GM18867 (cell line): ENCODE measurements around the gene TSPAN16.
"Not testable (repeated sequence)": the region's sequence is repeated elsewhere in the genome, so short reads cannot be mapped to it uniquely, and the experiment has no call there.

Experiments
- ATAC-seq: cut with Tn5 transposase; IDR thresholded peaks from one replicate; pipeline ENCODE4 v1.9.1; 2021; ENCODE audit warnings: mild to moderate bottlenecking, moderate library complexity; ENCODE audit not compliant: unreplicated experiment

TSPAN16 gene

DNA sequence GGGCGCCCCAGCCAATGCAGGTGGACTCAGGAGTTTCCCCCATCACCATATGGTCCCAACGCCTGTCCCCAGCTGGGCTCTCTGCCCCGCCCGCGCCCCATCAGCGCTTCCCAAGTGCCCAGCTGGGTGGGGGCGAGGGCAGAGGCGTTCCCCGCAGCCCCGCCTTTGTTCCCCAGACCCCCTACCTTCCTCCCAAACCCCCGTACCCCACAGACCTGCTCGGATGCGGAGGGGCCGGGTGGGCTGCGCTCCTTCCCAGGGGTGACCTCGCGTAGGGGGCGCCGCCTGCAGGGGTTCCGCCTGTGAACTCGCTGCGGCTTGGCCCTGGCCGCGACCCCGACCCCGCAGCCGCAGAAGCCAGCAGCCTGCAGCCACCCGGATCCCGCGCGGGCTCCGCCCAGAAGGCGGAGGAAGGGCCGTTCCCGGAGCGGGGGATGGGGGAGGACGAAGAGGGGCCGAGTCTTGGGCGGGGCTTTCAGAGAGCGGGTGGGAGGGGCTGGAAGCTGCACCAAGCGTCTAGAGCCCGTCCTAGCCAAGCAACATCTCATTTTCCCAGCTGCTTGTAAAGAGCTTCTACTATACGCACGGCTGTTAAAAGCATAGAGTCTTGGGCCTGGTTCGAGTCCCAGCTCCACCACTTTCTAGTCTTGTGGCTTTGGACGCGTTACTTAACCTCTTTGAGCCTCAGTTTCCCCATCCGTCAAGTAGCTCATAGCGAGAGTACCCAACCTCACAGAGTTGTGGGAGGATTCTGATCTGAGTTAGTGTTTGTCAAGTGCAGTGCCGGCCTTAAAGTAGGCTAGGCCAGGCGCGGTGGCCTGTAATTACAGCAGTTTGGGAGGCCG lies 43.5 kb downstream of the TSPAN16 start, which contains the start of gene RAB3D:
TSS of gene RAB3D (minus strand) at position 404 of the 845 bp plus-strand sequence. CDS start 2,258 bp downstream, outside the sequence.
- peak; percentile 74 for ATAC-seq

DNA sequence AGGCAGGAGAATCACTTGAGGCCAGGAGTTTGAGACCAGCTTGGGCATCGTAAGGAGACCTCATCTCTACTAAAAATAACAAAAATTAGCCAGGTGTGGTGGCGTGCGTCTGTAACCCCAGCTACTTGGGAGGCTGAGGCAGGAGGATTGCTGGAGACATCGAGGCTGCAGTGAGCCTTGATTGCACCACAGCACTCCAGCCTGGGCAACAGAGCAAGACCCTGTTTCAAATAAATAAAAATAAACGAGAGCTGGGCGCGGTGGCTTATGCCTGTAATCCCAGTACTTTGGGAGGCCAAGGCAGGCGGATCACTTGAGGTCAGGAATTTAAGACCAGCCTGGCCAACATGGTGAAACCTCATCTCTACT lies 44.1 kb downstream of the TSPAN16 start:
- not testable (repeated sequence) for ATAC-seq

DNA sequence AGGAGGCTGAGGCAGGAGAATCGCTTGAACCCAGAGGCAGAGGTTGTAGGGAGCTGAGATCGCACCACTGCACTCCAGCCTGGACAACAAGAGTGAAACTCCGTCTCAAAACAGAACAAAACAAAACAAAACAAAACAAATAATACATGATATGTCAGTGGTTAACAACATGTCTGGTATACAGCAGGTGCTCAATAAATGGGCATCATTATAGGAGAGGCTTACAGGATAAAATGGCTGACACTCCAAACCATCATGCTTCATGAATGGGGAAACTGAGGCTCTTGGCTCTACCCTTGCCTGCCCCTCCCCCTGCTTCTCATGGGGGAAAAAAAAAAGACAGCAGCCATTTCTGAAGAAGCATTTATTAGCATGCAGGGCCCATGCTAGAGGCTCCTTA lies 46.5 kb downstream of the TSPAN16 start:
- no peak for ATAC-seq

DNA sequence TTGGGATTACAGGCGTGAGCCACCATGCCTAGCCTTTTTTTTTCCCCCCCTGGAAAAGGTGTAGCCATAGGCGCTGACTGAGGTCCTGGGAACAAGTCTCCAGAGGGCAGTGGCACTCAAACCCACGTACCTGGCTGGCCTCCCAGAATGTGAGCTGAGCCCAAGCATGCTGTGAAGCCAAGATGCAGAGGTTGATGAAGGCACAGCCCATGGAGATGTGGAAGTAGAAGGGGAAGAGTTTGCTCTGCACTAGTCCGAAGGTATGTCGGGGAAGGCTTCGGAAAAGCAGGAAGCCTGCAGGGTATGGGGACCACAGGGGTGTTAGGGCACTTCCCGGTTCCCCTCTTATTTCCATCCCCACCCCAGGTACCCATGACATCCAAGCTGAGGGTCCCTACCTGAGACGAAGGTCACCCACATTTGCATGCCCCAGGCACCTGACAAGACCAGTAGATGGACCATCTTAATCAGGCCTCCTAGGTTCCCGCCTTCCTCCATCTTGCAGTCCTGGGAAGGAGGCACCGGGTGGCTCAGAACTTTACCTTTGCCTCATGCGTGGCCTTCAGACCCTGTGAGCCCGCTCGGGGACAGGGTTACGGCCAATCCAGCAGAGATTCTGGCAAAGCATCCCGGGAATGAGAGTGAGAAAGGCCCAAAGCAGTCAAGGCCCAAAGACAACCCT lies 49.3 kb downstream of the TSPAN16 start:
- no peak for ATAC-seq

DNA sequence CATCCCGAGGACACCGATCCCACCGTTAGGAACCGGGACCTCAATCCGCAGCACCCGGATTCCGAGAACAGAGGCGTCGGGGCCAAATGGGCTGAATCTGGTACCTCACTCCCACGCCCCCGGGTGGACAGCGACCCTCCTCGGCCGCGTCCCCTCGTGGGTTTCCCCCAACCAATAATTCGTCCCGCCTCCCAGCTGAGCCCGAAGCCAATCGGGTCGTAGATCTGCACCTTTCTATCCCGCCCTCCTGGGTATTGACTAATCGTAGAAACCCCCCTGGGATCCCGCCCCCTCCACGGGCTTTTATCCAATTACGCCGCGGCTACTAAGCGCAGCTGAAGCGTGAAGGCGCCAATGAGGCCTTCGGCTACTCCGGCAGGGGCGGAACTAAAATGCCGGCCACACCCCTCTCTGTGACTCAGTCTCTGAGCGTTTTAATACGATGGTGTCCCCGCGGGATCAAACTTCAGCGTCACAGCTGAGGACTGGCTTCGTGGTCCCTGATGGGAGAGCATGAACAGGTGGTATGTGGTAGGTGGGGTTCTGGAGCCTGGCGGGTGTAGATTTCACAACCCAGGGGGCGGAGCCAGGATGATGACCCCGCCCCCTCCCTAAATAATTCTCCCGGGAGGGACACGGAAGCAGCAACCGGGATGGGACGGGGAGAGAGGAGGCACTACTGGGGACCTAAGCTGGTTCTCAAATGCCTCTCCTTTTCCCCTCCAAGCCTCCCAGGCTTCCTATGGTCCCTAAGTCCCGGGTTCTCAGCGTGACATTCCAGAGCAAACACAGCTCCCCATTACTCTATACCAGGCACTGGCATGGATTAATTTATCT lies 50.4 kb downstream of the TSPAN16 start, which contains the start of the genes CCDC159 and TMEM205:
TSS of gene CCDC159 (plus strand) at position 416 of the 837 bp plus-strand sequence. CDS start at position 504, 88 bp downstream.
TSS of gene TMEM205 (minus strand) at position 165 of the 837 bp plus-strand sequence. CDS start 649 bp downstream, outside the sequence.
- peak; percentile 86 for ATAC-seq

DNA sequence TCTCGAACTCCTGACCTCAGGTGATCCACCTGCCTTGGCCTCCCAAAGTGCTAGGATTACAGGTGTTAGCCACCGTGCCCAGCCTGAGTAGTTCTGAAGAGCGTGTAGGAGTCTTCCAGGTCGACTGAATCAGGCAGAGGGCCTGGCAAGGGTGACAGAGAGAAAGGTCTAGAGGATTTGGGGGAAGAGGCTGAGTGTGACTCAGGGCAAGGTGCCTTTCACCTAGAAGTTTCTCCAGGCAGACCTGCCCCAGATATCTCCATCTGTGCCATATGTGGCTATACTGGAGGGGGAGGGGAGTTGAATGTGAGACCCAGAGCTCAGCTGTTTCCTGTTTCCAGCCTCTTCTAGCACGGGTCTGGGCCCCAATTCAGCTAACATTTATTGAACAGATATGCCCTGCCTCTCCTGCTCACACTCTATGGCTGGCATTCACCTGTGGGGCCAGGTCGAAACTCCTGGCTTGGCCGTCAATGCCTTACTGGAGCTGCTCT lies 51.6 kb downstream of the TSPAN16 start:
- ATAC-seq = no peak

DNA sequence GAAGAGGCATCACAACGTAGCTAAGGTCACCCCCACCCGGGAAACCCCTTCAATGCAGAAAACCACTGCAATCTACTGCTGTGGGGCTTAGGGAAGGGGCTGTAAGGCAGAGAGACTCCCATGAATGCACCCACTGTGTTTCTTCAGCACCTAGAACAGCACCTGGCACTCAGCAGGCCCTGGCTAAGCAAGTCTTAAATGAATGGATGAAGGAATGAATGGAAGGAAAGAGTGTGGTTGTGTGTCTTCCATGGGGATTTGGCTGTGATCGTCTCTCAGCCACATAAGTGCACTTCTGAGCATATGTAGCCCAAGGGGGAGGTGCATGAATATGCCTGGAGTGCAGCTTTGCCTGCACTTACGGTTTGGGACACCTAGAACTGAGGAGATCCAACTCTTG lies 53.2 kb downstream of the TSPAN16 start:
- no peak for ATAC-seq

DNA sequence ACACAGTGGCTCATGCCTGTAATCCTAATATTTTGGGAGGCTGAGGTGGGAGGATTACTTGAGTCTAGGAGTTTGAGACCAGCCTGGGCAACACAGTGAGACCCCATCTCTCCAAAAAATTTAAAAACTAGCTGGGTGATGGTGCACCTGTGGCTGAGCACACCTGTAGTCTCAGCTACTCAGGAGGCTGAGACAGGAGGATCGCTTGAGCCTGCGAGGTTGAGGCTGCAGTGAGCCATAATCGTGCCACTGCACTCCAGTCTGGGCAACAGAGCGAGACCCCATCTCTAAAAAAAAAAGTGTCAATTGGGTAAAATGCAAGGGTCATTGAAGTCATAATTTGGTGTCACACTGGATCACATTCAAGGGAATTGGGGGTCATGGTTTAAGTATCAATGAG lies 58.1 kb downstream of the TSPAN16 start:
- not testable (repeated sequence) for ATAC-seq

DNA sequence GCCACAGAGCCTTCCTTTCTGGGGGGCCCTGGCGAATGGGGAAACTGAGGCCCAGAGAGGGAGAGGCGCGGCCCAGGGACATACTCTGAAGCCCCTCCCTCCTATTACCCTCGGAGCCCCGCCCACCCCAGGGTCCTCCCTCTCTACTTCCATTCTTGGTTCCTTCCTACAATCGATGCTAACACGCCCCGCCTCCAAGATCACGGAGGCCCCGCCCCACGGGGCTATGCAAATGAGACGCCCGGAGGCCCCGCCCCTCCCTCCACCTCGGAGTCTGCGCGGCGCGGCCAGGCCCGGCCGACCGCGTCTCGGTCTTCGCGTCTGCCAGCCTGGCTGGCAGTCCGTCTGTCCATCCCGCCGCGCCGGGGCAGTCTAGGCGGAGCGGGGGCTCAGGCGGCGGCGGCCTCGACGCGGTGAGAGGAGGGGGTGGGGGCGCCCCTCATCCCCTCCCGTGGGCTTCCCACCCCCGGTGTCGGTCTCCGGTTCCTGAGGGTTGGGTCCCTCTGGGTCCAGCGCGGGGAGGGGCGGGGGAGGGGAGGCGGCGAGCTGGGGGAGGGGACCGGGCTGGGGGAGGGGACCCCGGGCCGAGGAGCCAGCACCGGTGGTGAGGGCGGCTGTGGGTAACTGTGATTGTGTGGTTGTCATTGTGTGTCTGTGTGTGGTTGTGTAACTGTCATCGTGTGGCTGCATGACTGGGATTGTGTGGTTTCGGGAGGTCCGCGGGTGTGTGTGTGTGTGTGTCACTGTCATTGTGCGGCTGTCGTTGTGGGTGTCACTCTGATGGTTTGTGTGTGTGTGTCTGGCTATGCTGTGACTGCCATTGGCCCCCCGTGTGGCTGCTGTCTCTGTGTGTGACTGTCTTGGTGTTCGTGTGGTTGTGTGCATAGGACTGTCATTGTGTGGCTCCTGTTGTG lies 59.5 kb downstream of the TSPAN16 start, which contains the start of gene PLPPR2:
TSS of gene PLPPR2 (plus strand) at position 273 of the 914 bp plus-strand sequence. CDS start 2,242 bp downstream, outside the sequence.
- ATAC-seq = peak; percentile 56

DNA sequence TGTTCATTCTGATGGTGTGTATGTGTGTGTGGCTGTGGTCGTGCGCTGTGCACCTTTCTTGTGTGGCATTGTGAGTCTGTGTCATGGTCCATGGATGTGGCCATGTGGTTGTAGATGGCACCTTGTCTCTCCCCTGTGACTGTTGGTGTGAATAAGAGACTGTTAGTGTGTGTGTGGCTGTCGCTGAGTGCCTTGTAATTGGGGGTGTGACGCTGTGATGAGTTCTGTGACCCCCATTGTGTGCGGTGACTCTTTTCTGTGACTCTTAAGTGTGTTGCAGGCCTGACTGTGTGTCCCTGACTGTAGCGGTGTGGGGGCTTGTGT lies 60.1 kb downstream of the TSPAN16 start:
- no peak for ATAC-seq

DNA sequence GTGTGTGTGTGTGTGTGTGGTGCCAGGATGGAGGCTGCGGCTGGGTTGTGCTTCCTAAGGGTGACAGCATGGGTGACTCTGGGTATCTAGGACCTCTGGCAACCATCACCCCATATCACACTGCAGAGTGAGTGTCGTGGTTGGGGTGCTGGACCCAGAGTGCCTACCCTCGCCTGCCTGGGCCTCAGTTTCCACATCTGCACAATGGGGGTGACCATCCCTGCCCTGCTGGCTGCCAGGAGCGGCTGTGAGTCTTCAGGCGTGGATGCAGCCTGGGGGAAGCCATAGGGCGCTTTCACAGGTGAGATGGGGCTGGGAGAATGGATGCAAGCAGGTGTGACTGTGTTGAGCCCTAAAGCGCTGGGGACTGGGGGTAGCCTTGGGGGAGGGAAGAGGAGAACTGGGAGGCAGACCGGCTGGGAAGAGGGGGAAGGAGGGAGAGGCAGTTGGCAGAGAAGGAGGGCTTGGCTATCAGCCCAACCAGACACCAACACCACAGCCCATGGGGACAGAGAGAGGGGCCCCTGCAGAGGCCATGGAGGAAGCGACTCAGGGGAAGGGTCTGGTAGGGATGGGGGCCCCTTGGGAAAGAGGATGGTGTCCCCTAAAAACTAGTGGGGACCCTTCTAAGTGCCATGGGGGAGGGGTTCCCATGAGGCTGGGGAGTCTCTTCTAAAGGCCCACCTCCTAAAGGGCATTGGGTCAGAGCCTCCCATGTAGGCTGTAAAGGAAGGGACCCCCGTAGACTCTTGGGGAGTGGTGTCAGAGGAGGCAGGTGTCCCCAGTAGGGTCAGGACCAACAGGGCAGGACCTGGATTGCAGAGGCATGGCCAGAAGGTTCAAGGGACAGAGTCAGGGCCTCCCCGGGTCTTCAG lies 61.0 kb downstream of the TSPAN16 start:
- ATAC-seq = no peak

DNA sequence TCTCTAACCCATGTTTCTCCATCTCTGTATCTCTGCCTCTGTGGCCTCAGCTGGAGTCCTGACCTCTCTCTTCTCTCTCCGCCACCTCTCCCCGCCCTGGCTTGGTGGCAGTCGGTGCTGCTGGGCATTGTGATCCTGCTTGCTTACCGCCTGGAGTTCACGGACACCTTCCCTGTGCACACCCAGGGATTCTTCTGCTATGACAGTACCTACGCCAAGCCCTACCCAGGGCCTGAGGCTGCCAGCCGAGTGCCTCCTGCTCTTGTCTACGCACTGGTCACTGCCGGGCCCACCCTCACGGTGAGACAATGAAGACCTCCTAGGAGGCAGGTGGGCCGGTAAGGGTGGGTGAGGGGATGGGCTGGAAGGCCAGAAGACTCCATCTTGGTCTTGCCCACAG lies 63.5 kb downstream of the TSPAN16 start:
- ATAC-seq = no peak

DNA sequence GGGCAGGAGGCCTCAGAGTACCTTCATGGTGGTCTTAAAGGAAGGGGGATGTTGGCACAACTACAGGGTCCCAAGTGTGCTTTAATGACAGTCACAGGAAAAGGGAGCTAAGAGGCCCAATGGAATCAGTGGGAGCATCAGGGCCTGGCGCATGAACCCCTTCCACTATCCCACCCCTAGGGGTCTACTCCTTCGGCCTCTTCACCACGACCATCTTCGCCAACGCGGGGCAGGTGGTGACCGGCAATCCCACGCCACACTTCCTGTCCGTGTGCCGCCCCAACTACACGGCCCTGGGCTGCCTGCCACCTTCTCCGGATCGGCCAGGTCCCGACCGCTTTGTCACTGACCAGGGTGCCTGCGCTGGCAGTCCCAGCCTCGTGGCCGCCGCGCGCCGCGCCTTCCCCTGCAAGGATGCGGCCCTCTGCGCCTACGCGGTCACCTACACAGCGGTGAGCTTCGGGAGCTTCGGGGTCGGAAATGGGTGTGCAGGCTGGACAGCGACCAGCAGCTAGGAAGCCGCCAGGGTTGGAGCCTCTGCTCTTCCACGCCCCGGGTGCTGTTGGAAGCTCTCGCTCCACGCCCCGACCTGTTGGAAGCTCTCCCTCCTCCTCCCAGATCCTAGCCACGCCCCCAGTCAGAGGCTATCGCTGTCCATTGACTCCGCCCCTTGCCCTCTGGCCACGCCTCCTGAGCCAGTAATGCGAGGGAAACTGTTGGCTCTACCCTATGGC lies 65.2 kb downstream of the TSPAN16 start:
- ATAC-seq = no peak

DNA sequence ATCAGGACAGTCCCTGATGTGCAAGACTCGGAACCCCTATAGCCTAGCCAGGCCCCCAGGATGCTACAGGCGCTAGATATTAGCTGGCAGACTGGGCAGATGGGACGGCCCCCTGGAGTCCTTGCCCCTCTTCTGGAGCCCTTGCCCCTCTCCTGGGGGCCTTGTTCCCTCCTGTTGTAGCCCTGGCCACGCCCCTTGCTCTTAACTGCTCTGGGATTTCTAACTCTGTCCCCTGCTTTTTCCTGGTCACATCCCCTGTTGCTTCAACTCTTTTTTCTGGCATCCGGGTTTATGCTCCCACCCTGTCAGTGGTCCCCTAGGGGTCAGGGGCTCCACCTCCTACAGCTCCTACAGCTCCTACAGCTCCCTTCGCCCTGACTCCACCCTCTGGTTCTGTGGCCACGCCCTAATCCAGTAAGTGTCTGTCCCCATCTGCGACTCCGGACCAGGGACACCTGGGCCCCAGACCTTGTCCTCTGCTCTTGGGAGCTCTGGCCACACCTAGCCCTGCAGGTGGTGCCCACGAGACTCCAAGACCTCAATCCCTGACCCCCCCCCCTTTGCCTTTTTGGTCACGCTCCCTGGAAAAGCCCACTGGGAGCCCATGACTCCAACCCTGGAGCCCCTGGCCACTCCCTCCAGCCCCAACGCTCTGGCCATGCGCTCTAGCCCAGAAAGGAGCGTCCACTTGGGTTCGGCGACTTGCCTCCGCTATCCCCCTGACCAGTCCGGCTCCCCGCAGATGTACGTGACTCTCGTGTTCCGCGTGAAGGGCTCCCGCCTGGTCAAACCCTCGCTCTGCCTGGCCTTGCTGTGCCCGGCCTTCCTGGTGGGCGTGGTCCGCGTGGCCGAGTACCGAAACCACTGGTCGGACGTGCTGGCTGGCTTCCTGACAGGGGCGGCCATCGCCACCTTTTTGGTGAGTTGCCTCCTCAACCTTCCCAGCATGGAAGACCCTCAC lies 66.1 kb downstream of the TSPAN16 start:
- no peak for ATAC-seq

DNA sequence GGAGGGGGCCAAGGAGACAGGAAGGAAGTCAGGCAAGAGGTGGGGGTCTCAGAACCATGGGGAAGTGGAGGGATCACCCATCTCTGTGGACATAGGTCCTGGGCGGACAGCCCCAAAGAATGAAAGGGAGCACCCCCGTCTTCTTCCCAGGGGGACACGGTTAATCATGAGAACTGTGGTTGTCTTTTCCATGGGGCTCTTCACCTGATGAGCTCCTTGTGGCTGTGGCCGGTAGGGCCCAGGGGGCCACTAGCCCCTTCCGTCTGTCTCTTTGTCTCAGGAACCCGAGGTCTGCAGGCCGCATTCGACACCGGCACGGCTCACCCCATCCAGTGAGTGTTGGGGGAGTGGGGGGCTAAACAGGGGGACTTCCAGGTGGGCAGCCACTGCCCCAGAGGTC lies 67.9 kb downstream of the TSPAN16 start:
- ATAC-seq = no peak

DNA sequence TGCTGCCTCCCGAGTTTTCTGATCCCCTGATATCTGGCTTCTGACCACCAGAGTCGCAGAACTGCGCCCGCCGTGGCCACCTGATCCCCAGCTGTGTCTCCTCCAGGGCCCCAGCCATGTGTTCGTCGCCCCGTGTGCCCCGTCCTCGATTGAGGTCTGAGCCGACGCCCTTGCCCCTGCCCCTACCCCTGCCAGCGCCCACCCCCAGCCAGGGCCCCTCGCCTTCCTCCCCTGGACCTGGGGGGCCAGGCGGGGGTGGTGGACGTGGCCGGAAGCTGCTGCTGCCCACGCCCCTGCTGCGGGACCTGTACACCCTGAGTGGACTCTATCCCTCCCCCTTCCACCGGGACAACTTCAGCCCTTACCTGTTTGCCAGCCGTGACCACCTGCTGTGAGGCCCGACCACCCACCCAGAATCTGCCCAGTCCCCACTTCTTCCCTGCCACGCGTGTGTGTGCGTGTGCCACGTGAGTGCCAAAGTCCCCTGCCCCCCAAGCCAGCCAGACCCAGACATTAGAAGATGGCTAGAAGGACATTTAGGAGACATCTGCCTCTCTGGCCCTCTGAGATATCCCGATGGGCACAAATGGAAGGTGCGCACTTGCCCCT lies 68.4 kb downstream of the TSPAN16 start:
- no peak for ATAC-seq

DNA sequence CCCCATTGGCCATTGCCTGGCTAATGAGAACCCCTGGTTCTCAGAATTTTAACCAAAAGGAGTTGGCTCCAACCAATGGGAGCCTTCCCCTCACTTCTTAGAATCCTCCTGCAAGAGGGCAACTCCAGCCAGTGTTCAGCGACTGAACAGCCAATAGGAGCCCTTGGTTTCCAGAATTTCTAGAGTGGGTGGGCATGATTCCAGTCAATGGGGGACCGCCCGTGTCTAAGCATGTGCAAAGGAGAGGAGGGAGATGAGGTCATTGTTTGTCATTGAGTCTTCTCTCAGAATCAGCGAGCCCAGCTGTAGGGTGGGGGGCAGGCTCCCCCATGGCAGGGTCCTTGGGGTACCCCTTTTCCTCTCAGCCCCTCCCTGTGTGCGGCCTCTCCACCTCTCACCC lies 69.0 kb downstream of the TSPAN16 start:
- ATAC-seq = no peak
